Measurements from ENCODE around the gene MCM6. TPM values are rescaled to one million over a fixed set of nuclear protein-coding genes. Genes with fewer than 3 reads are reported as not detected.
A peak's percentile ranks its signal among the peaks of the same experiment; 100 is the strongest.
"Not testable (repeated sequence)": the region's sequence is repeated elsewhere in the genome, so short reads cannot be mapped to it uniquely, and the experiment has no call there.

Gene MCM6
- total RNA-seq, 4 donors from 2014 or later: 0.37 to 7.9 (median 3.7) TPM

- Histone ChIP-seq H3K36me3 (no peaks in the 10 kb centered on the region), H3K4me1 (no peaks in the 10 kb centered on the region), H3K9me3 (no peaks in the 10 kb centered on the region), H3K27ac (no peak overlapping the region), H3K4me3 (no peak overlapping the region), H3K27me3 (no peaks in the 10 kb centered on the region)
- in situ Hi-C loops (cut with MboI; ENCODE audit: low pct_ligation_motif_present in 1 of 4, low pct_unique_long_range_greater_than_20kb in 1 of 4, low sequenced_read_pairs in 3 of 4) (no loop called here), intact Hi-C loops (cut with DNase I; ENCODE audit: low total_unique reads) (no loop called here)
- DNase-seq: no peak
- TF ChIP-seq POLR2AphosphoS5 (IDR thresholded peaks at IDR 0.05) (no peak), POLR2A (IDR thresholded peaks at IDR 0.05) (no peak), EP300 (IDR thresholded peaks at IDR 0.05; ENCODE audit: low read depth) (no peak)
- TF ChIP-seq, protein P1, sequence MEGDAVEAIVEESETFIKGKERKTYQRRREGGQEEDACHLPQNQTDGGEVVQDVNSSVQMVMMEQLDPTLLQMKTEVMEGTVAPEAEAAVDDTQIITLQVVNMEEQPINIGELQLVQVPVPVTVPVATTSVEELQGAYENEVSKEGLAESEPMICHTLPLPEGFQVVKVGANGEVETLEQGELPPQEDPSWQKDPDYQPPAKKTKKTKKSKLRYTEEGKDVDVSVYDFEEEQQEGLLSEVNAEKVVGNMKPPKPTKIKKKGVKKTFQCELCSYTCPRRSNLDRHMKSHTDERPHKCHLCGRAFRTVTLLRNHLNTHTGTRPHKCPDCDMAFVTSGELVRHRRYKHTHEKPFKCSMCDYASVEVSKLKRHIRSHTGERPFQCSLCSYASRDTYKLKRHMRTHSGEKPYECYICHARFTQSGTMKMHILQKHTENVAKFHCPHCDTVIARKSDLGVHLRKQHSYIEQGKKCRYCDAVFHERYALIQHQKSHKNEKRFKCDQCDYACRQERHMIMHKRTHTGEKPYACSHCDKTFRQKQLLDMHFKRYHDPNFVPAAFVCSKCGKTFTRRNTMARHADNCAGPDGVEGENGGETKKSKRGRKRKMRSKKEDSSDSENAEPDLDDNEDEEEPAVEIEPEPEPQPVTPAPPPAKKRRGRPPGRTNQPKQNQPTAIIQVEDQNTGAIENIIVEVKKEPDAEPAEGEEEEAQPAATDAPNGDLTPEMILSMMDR (IDR thresholded peaks at IDR 0.05): no peak
- 70 to 76% methylated on average over 6 of the region's 6 CpGs for WGBS, 2 donors (ENCODE audit: low coverage in 1 of 2)
Observed at GRCh38 chr2:135890835-135891234, 14.6 kb upstream of the MCM6 start.

- 90 to 100% methylated on average over 2 to 4 of the region's 4 CpGs for WGBS, 2 donors (ENCODE audit: low coverage in 1 of 2)
- H3K27ac ChIP-seq: no peak overlapping the region
Observed at GRCh38 chr2:135890149-135890548, 13.9 kb upstream of the MCM6 start.

GRCh38 chr2:135888587-135888986 lies 12.3 kb upstream of the MCM6 start:
- H3K9me3 ChIP-seq; H3K27me3 ChIP-seq; H3K36me3 ChIP-seq; in situ Hi-C loops (cut with MboI; ENCODE audit: low pct_ligation_motif_present in 1 of 4, low pct_unique_long_range_greater_than_20kb in 1 of 4, low sequenced_read_pairs in 3 of 4); H3K4me3 ChIP-seq; intact Hi-C loops (cut with DNase I; ENCODE audit: low total_unique reads); H3K27ac ChIP-seq; DNase-seq; H3K4me1 ChIP-seq: not testable (repeated sequence)
- 85 to 93% methylated on average over 2 to 5 of the region's 5 CpGs for WGBS, 2 donors (ENCODE audit: low coverage in 1 of 2)

More at GRCh38 chr2:135890149-135890548, 13.9 kb upstream of the MCM6 start:
- TF ChIP-seq POLR2AphosphoS5 (IDR thresholded peaks at IDR 0.05) (no peak), POLR2A (IDR thresholded peaks at IDR 0.05) (no peak), EP300 (IDR thresholded peaks at IDR 0.05; ENCODE audit: low read depth) (no peak)
- TF ChIP-seq, protein P1 (IDR thresholded peaks at IDR 0.05): no peak
- no peaks in the 10 kb centered on the region for H3K9me3 ChIP-seq
- intact Hi-C loops (cut with DNase I; ENCODE audit: low total_unique reads): no loop called here
- DNase-seq: no peak
- H3K27me3 ChIP-seq: no peaks in the 10 kb centered on the region
- no peak overlapping the region for H3K4me3 ChIP-seq
- H3K36me3 ChIP-seq: no peaks in the 10 kb centered on the region
- no peaks in the 10 kb centered on the region for H3K4me1 ChIP-seq
- in situ Hi-C loops (cut with MboI; ENCODE audit: low pct_ligation_motif_present in 1 of 4, low pct_unique_long_range_greater_than_20kb in 1 of 4, low sequenced_read_pairs in 3 of 4): no loop called here

- intact Hi-C loops (cut with DNase I; ENCODE audit: low total_unique reads): no loop called here
- no peak for TF ChIP-seq POLR2AphosphoS5 (IDR thresholded peaks at IDR 0.05)
- TF ChIP-seq, protein P1 (IDR thresholded peaks at IDR 0.05): no peak
- TF ChIP-seq EP300 (IDR thresholded peaks at IDR 0.05; ENCODE audit: low read depth): no peak
- no peak for TF ChIP-seq POLR2A (IDR thresholded peaks at IDR 0.05)
- no peaks in the 10 kb centered on the region for H3K4me1 ChIP-seq
Observed at GRCh38 chr2:135885709-135886108, 9.5 kb upstream of the MCM6 start.

DNA sequence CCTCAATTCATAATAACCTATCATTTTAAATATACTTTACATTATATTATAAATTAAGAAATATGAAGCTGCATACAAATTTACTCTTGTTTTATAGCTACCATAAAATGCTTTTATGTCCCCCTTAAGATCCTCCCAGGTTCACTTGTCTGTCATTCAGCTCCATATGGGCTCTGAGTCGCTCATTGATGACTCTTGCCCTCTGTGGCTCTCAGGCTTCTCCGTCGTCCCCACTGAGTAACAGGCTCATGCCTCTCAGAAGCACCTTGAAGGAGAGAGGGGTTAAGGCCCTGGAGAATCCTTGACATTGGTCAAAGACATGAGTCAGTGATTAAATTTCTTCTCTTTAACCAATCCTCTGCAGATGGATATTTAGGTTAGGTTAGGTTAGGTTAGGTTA lies 6.2 kb upstream of the MCM6 start:
- Histone ChIP-seq H3K4me3 (no peak overlapping the region), H3K4me1 (no peaks in the 10 kb centered on the region), H3K27me3 (no peaks in the 10 kb centered on the region), H3K36me3 (no peaks in the 10 kb centered on the region), H3K27ac (no peak overlapping the region), H3K9me3 (no peaks in the 10 kb centered on the region)
- in situ Hi-C loops (cut with MboI; ENCODE audit: low pct_ligation_motif_present in 1 of 4, low pct_unique_long_range_greater_than_20kb in 1 of 4, low sequenced_read_pairs in 3 of 4): no loop called here
- intact Hi-C loops (cut with DNase I; ENCODE audit: low total_unique reads): no loop called here
- DNase-seq: no peak
- WGBS, 2 donors (ENCODE audit: low coverage in 1 of 2): 11 to 47% methylated on average over 1 to 3 of the region's 3 CpGs
- no peak for TF ChIP-seq POLR2AphosphoS5 (IDR thresholded peaks at IDR 0.05)
- no peak for TF ChIP-seq POLR2A (IDR thresholded peaks at IDR 0.05)
- TF ChIP-seq, protein P1 (IDR thresholded peaks at IDR 0.05): no peak
- TF ChIP-seq EP300 (IDR thresholded peaks at IDR 0.05; ENCODE audit: low read depth): no peak

More at GRCh38 chr2:135885709-135886108, 9.5 kb upstream of the MCM6 start:
- 87% methylated on average over 4 of the region's 4 CpGs; no CpG with 5 or more reads in 1 of the 2 donors for WGBS, 2 donors (ENCODE audit: low coverage in 1 of 2)
- Histone ChIP-seq H3K36me3 (no peaks in the 10 kb centered on the region), H3K9me3 (no peaks in the 10 kb centered on the region), H3K27me3 (no peaks in the 10 kb centered on the region), H3K4me3 (no peak overlapping the region), H3K27ac (no peak overlapping the region)
- in situ Hi-C loops (cut with MboI; ENCODE audit: low pct_ligation_motif_present in 1 of 4, low pct_unique_long_range_greater_than_20kb in 1 of 4, low sequenced_read_pairs in 3 of 4): no loop called here
- DNase-seq: no peak

- DNase-seq; in situ Hi-C loops (cut with MboI; ENCODE audit: low pct_ligation_motif_present in 1 of 4, low pct_unique_long_range_greater_than_20kb in 1 of 4, low sequenced_read_pairs in 3 of 4); H3K27me3 ChIP-seq; H3K36me3 ChIP-seq; H3K9me3 ChIP-seq; intact Hi-C loops (cut with DNase I; ENCODE audit: low total_unique reads): not testable (repeated sequence)
- WGBS, 2 donors (ENCODE audit: low coverage in 1 of 2): 85 to 90% methylated on average over 7 to 15 of the region's 15 CpGs
- Histone ChIP-seq H3K4me1 (peaks cover 0 to 22% (median 9%) of the 10 kb centered on the region in 4 donors), H3K4me3 (peak overlapping the region; percentile 3 to 97 (median 92)), H3K27ac (peak overlapping the region; percentile 87 to 90 (median 88))
Observed at GRCh38 chr2:135876770-135877169, 527 bp upstream of the MCM6 start.
